GM18526 (cell line): ENCODE measurements around the gene DOCK2.

ENCODE experiments used
- POLR2A ChIP-seq: IDR thresholded peaks from 3 replicates; pipeline ENCODE4 v1.6.1; 2011; ENCODE audit not compliant: insufficient read length; ENCODE audit errors: extremely low read depth

DOCK2 gene

GRCh38 chr5:170105642-170106611 lies 468.9 kb downstream of the DOCK2 start, which contains the start of gene FOXI1:
FOXI1 (plus strand) TSS chr5:170105897; CDS start chr5:170105958, 61 bp downstream.
- no peak for TF ChIP-seq POLR2A

- no peak for TF ChIP-seq POLR2A
These were observed 470.6 kb downstream of the DOCK2 start for GRCh38 chr5:170107674-170108073.

GRCh38 chr5:170108266-170108785 lies 471.3 kb downstream of the DOCK2 start:
- TF ChIP-seq POLR2A = no peak

- TF ChIP-seq POLR2A = no peak
These were observed 472.3 kb downstream of the DOCK2 start for GRCh38 chr5:170109059-170110031.

GRCh38 chr5:170110403-170111087 lies 473.5 kb downstream of the DOCK2 start:
- TF ChIP-seq POLR2A = no peak

GRCh38 chr5:170111088-170111785 lies 474.2 kb downstream of the DOCK2 start:
- no peak for TF ChIP-seq POLR2A

- TF ChIP-seq POLR2A = no peak
These were observed 475.9 kb downstream of the DOCK2 start for GRCh38 chr5:170112876-170113521.

GRCh38 chr5:170113522-170113900 lies 476.4 kb downstream of the DOCK2 start:
- no peak for TF ChIP-seq POLR2A

GRCh38 chr5:170114271-170114670 lies 477.2 kb downstream of the DOCK2 start:
- no peak for TF ChIP-seq POLR2A

- TF ChIP-seq POLR2A = no peak
These were observed 478.9 kb downstream of the DOCK2 start for GRCh38 chr5:170115925-170116324.

- no peak for TF ChIP-seq POLR2A
These were observed 480.7 kb downstream of the DOCK2 start for GRCh38 chr5:170117736-170118135.

GRCh38 chr5:170120576-170120975 lies 483.5 kb downstream of the DOCK2 start:
- TF ChIP-seq POLR2A = no peak

- TF ChIP-seq POLR2A = no peak
These were observed 484.2 kb downstream of the DOCK2 start for GRCh38 chr5:170121321-170121720.

GRCh38 chr5:170126061-170126460 lies 489.0 kb downstream of the DOCK2 start:
- no peak for TF ChIP-seq POLR2A
